A549 treated with Mapracorat at 1 μM for 4 hours (cell line): ENCODE data around the gene SCML2. TPM values are rescaled to one million over a fixed set of nuclear protein-coding genes. Genes with fewer than 3 reads are reported as not detected.

Source experiments
- total RNA-seq: library from RNA; stranded (reverse); fragments of 200-300 nt; extraction: Qiagen RNA extraction; gene quantifications from 5 replicates; pipeline ENCODE4 v1.2.3, GENCODE V29; 2022

Gene SCML2
- total RNA-seq, result 7.2 to 8.3 TPM (median 7.3 TPM) in 5 replicates

GRCh38 chrX:18354369-18355223 is at the start of gene SCML2:
SCML2 (minus strand) TSS chrX:18354688; CDS start chrX:18334071, 20,617 bp downstream.

GRCh38 chrX:18220786-18221185 is 133.7 kb downstream of the SCML2 start, which contains the start of gene BEND2:
BEND2 (minus strand) TSS chrX:18220886; CDS start chrX:18220750, 136 bp downstream.

Other genes with a start within 250 kb of the SCML2 start
- not detected in 5 replicates for gene BEND2, start 133.8 kb downstream of the SCML2 start, total RNA-seq
- 3.8 to 6.1 TPM (median 5.5 TPM) in 5 replicates for gene CDKL5, start 70.9 kb upstream of the SCML2 start, total RNA-seq